Thyroid gland (tissue), 4 donors: ENCODE measurements around the gene HYLS1.

Experiments used
- POLR2A ChIP-seq, 2 donors: fragments of 450-650 bp; IDR thresholded peaks; one replicate each; pipeline ENCODE4 v1.6.1; 2017; ENCODE audit warnings: antibody characterized with exemption in 2 of 2, mild to moderate bottlenecking in 2 of 2, moderate library complexity in 1 of 2
- TF ChIP-seq, protein P1 (sequence below), 6 experiments: fragments of 200-600 bp in 3 of 6; fragments of 450-650 bp in 3 of 6; sonication (generic) in 3 of 6; IDR thresholded peaks; one replicate each; pipeline ENCODE4 v1.5.1; 2016 to 2019; ENCODE audit warnings: antibody characterized with exemption in 6 of 6, mild to moderate bottlenecking in 2 of 6, inconsistent platforms in 1 of 6, moderate library complexity in 1 of 6

- TF ChIP-seq, protein P1, sequence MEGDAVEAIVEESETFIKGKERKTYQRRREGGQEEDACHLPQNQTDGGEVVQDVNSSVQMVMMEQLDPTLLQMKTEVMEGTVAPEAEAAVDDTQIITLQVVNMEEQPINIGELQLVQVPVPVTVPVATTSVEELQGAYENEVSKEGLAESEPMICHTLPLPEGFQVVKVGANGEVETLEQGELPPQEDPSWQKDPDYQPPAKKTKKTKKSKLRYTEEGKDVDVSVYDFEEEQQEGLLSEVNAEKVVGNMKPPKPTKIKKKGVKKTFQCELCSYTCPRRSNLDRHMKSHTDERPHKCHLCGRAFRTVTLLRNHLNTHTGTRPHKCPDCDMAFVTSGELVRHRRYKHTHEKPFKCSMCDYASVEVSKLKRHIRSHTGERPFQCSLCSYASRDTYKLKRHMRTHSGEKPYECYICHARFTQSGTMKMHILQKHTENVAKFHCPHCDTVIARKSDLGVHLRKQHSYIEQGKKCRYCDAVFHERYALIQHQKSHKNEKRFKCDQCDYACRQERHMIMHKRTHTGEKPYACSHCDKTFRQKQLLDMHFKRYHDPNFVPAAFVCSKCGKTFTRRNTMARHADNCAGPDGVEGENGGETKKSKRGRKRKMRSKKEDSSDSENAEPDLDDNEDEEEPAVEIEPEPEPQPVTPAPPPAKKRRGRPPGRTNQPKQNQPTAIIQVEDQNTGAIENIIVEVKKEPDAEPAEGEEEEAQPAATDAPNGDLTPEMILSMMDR (IDR thresholded peaks at IDR 0.05), result no peak
- TF ChIP-seq POLR2A (IDR thresholded peaks at IDR 0.05), result no peak
Measured at GRCh38 chr11:125929445-125930075, 42.1 kb downstream of the HYLS1 start.
